NCI-H345 treated with DMSO at 0.1 percent for 48 hours (cell line): ENCODE measurements around the gene MSANTD2.
"Not testable (repeated sequence)": the region's sequence is repeated elsewhere in the genome, so short reads cannot be mapped to it uniquely, and the experiment has no call there.

Experiments used
- DNase-seq: peaks from one replicate; lab custom pipeline; 2025; ENCODE audit not compliant: unreplicated experiment; lab: John Stamatoyannopoulos, UW

The MSANTD2 gene

GRCh38 chr11:124778281-124778680, 21.9 kb downstream of the MSANTD2 start:
- no peak for DNase-seq

GRCh38 chr11:124776865-124777645, 23.2 kb downstream of the MSANTD2 start:
- no peak for DNase-seq

- not testable (repeated sequence) for DNase-seq
Observed at GRCh38 chr11:124770959-124771358, 29.2 kb downstream of the MSANTD2 start.

- no peak for DNase-seq
Observed at GRCh38 chr11:124769806-124770774, 30.1 kb downstream of the MSANTD2 start.

GRCh38 chr11:124768914-124769313, 31.3 kb downstream of the MSANTD2 start:
- DNase-seq: no peak

- DNase-seq: no peak
Observed at GRCh38 chr11:124766156-124766555, 34.0 kb downstream of the MSANTD2 start.

- peak; percentile 72 for DNase-seq
Observed at GRCh38 chr11:124763156-124763947, 36.9 kb downstream of the MSANTD2 start.

- no peak for DNase-seq
Observed at GRCh38 chr11:124762624-124763155, 37.5 kb downstream of the MSANTD2 start.

- no peak for DNase-seq
Observed at GRCh38 chr11:124762105-124762623, 38.0 kb downstream of the MSANTD2 start, which contains the start of gene ESAM. Gene ESAM (minus strand): TSS chr11:124762290. CDS start chr11:124762154, 136 bp downstream.

GRCh38 chr11:124761301-124762104, 38.7 kb downstream of the MSANTD2 start:
- no peak for DNase-seq

- no peak for DNase-seq
Observed at GRCh38 chr11:124760806-124761205, 39.4 kb downstream of the MSANTD2 start.

- DNase-seq: no peak
Observed at GRCh38 chr11:124760205-124760652, 40.0 kb downstream of the MSANTD2 start.

GRCh38 chr11:124759266-124760204, 40.7 kb downstream of the MSANTD2 start:
- no peak for DNase-seq

GRCh38 chr11:124758355-124759265, 41.6 kb downstream of the MSANTD2 start:
- peak; percentile 11 for DNase-seq

GRCh38 chr11:124757320-124757719, 42.9 kb downstream of the MSANTD2 start:
- DNase-seq: no peak

- DNase-seq: no peak
Observed at GRCh38 chr11:124756753-124757227, 43.4 kb downstream of the MSANTD2 start.
